ENCODE measurements around the gene FHOD3.

GRCh38 chr18:36692921-36693332, 395.4 kb downstream of the FHOD3 start:
- TF ChIP-seq TP53 (CRISPR knock-in tag; IDR thresholded peaks at IDR 0.05) (no peak), FOSL2 (IDR thresholded peaks at IDR 0.05) (no peak), FOSL2 (CRISPR knock-in tag; IDR thresholded peaks at IDR 0.05) (no peak), HDAC2 (IDR thresholded peaks at IDR 0.05) (no peak), BHLHE40 (IDR thresholded peaks at IDR 0.05; ENCODE audit: low read depth, low read length) (no peak), CTCF (IDR thresholded peaks at IDR 0.05) (no peak), MAX (IDR thresholded peaks at IDR 0.05) (no peak), ELK1 (IDR thresholded peaks at IDR 0.05; ENCODE audit: low read depth, low read length) (no peak), SMC3 (IDR thresholded peaks at IDR 0.05) (no peak)
